Esophagus (tissue), 2 donors: Measurements from ENCODE around the gene RYR2. TPM values are rescaled to one million over a fixed set of nuclear protein-coding genes. Genes with fewer than 3 reads are reported as not detected.
"Not testable (repeated sequence)": the region's sequence is repeated elsewhere in the genome, so short reads cannot be mapped to it uniquely, and the experiment has no call there.

Experiments
- H3K27ac ChIP-seq, 2 donors: one replicate each; pipeline ENCODE4 v1.5.1; 2013; ENCODE audit warnings: low read depth in 2 of 2, mild to moderate bottlenecking in 2 of 2, inconsistent platforms in 1 of 2, low read length in 1 of 2, moderate library complexity in 1 of 2
- H3K27me3 ChIP-seq, 2 donors: one replicate each; pipeline ENCODE4 v1.6.1; 2013; ENCODE audit warnings: low read length in 2 of 2, control low read depth in 1 of 2, mild to moderate bottlenecking in 1 of 2; ENCODE audit not compliant: insufficient read depth in 2 of 2, control insufficient read depth in 1 of 2
- H3K36me3 ChIP-seq, 2 donors: one replicate each; pipeline ENCODE4 v1.6.1; 2013; ENCODE audit warnings: low read length in 1 of 2; ENCODE audit not compliant: control insufficient read depth in 2 of 2, insufficient read depth in 2 of 2
- H3K4me1 ChIP-seq, 2 donors: one replicate each; pipeline ENCODE4 v1.6.1; 2013; ENCODE audit warnings: low read length in 1 of 2; ENCODE audit not compliant: control insufficient read depth in 2 of 2, insufficient read depth in 2 of 2
- H3K4me3 ChIP-seq, 2 donors: one replicate each; pipeline ENCODE4 v1.5.1; 2013; ENCODE audit warnings: low read length in 2 of 2, mild to moderate bottlenecking in 2 of 2, low read depth in 1 of 2, moderate library complexity in 1 of 2
- H3K9me3 ChIP-seq, 2 donors: one replicate each; pipeline ENCODE4 v1.6.1; 2013; ENCODE audit warnings: mild to moderate bottlenecking in 2 of 2, low read depth in 1 of 2, low read length in 1 of 2, moderate library complexity in 1 of 2; ENCODE audit not compliant: control insufficient read depth in 2 of 2, insufficient read depth in 1 of 2
- WGBS, 2 donors: extraction: QIAGEN DNeasy Blood & Tissue Kit; methylation state at CpG; one replicate each; pipeline ENCODE4 v1.1.7; 2013; 5-methylcytosine and 5-hydroxymethylcytosine counted together
- polyA plus RNA-seq, 2 donors: library from polyadenylated mRNA; stranded (reverse); fragments of 200-250 nt; gene quantifications; one replicate each; pipeline ENCODE4 v1.2.3, GENCODE V29; 2013
- donor health status: healthy with polysubstance abuse.
- donor health status: Bipolar disorder and iron deficiency.

RYR2 gene
- polyA plus RNA-seq, 2 donors: 0.35 to 1.2 TPM

GRCh38 chr1:237834048-237834447, 792.1 kb downstream of the RYR2 start:
- H3K27ac ChIP-seq: no peak overlapping the region
- H3K9me3 ChIP-seq: peaks cover 0 to 6% of the 10 kb centered on the region in 2 donors
- no peaks in the 10 kb centered on the region for H3K36me3 ChIP-seq
- H3K4me3 ChIP-seq: no peak overlapping the region
- WGBS, 2 donors: 68 to 84% methylated on average over 3 of the region's 3 CpGs
- H3K27me3 ChIP-seq: no peaks in the 10 kb centered on the region
- H3K4me1 ChIP-seq: no peaks in the 10 kb centered on the region

- Histone ChIP-seq H3K4me3 (no peak overlapping the region), H3K27ac (no peak overlapping the region), H3K4me1 (peaks cover 0 to 2% of the 10 kb centered on the region in 2 donors), H3K9me3 (peaks cover 0 to 6% of the 10 kb centered on the region in 2 donors), H3K27me3 (no peaks in the 10 kb centered on the region), H3K36me3 (no peaks in the 10 kb centered on the region)
- 56 to 68% methylated on average over 3 of the region's 3 CpGs for WGBS, 2 donors
These were observed 792.5 kb downstream of the RYR2 start for GRCh38 chr1:237834461-237834860.

- no peak overlapping the region for H3K4me3 ChIP-seq
- H3K4me1 ChIP-seq: peaks cover 0 to 2% of the 10 kb centered on the region in 2 donors
- no peaks in the 10 kb centered on the region for H3K36me3 ChIP-seq
- H3K9me3 ChIP-seq: peaks cover 0 to 6% of the 10 kb centered on the region in 2 donors
- H3K27ac ChIP-seq: no peak overlapping the region
- H3K27me3 ChIP-seq: no peaks in the 10 kb centered on the region
- 48 to 65% methylated on average over 3 of the region's 3 CpGs for WGBS, 2 donors
These were observed 796.3 kb downstream of the RYR2 start for GRCh38 chr1:237838320-237838719.

- Histone ChIP-seq H3K4me1 (peaks cover 0 to 2% of the 10 kb centered on the region in 2 donors), H3K36me3 (no peaks in the 10 kb centered on the region), H3K4me3 (no peak overlapping the region), H3K27me3 (no peaks in the 10 kb centered on the region), H3K9me3 (peaks cover 0 to 6% of the 10 kb centered on the region in 2 donors), H3K27ac (no peak overlapping the region)
- WGBS, 2 donors: 90 to 91% methylated on average over 6 of the region's 6 CpGs
These were observed 797.0 kb downstream of the RYR2 start for GRCh38 chr1:237838904-237839534.

GRCh38 chr1:237841485-237841884, 799.5 kb downstream of the RYR2 start:
- peaks cover 0 to 2% of the 10 kb centered on the region in 2 donors for H3K4me1 ChIP-seq

GRCh38 chr1:237843516-237843915, 801.5 kb downstream of the RYR2 start:
- H3K36me3 ChIP-seq, H3K4me3 ChIP-seq, H3K4me1 ChIP-seq, H3K27ac ChIP-seq, H3K27me3 ChIP-seq, H3K9me3 ChIP-seq: not testable (repeated sequence)
- 88 to 90% methylated on average over 3 of the region's 3 CpGs for WGBS, 2 donors

More at GRCh38 chr1:237841485-237841884, 799.5 kb downstream of the RYR2 start:
- H3K27ac ChIP-seq: no peak overlapping the region
- H3K36me3 ChIP-seq: no peaks in the 10 kb centered on the region
- no peaks in the 10 kb centered on the region for H3K27me3 ChIP-seq
- H3K4me3 ChIP-seq: no peak overlapping the region
- WGBS, 2 donors: 66 to 68% methylated on average over 3 of the region's 3 CpGs
- H3K9me3 ChIP-seq: peaks cover 0 to 6% of the 10 kb centered on the region in 2 donors

GRCh38 chr1:237851210-237851845, 809.3 kb downstream of the RYR2 start:
- H3K36me3 ChIP-seq: no peaks in the 10 kb centered on the region
- 15 to 17% methylated on average over 6 of the region's 6 CpGs for WGBS, 2 donors
- no peaks in the 10 kb centered on the region for H3K4me1 ChIP-seq
- no peaks in the 10 kb centered on the region for H3K9me3 ChIP-seq
- no peak overlapping the region for H3K27ac ChIP-seq
- H3K27me3 ChIP-seq: no peaks in the 10 kb centered on the region
- no peak overlapping the region for H3K4me3 ChIP-seq

- Histone ChIP-seq H3K27me3 (no peaks in the 10 kb centered on the region), H3K9me3 (no peaks in the 10 kb centered on the region), H3K4me1 (no peaks in the 10 kb centered on the region), H3K27ac (no peak overlapping the region), H3K4me3 (no peak overlapping the region), H3K36me3 (no peaks in the 10 kb centered on the region)
- WGBS, 2 donors: 55 to 58% methylated on average over 3 of the region's 3 CpGs
These were observed 810.4 kb downstream of the RYR2 start for GRCh38 chr1:237852342-237852741.

GRCh38 chr1:237857455-237857854, 815.5 kb downstream of the RYR2 start:
- Histone ChIP-seq H3K4me1 (no peaks in the 10 kb centered on the region), H3K9me3 (no peaks in the 10 kb centered on the region), H3K27me3 (no peaks in the 10 kb centered on the region), H3K27ac (no peak overlapping the region), H3K36me3 (no peaks in the 10 kb centered on the region), H3K4me3 (no peak overlapping the region)
- WGBS, 2 donors: 79 to 80% methylated on average over 7 of the region's 7 CpGs

- 34 to 53% methylated on average over 4 of the region's 4 CpGs for WGBS, 2 donors
- H3K9me3 ChIP-seq: no peaks in the 10 kb centered on the region
These were observed 817.0 kb downstream of the RYR2 start for GRCh38 chr1:237858992-237859391.

More at GRCh38 chr1:237858992-237859391, 817.0 kb downstream of the RYR2 start:
- Histone ChIP-seq H3K36me3 (no peaks in the 10 kb centered on the region), H3K4me3 (no peak overlapping the region), H3K27me3 (no peaks in the 10 kb centered on the region), H3K27ac (no peak overlapping the region), H3K4me1 (no peaks in the 10 kb centered on the region)
